Measurements from ENCODE around the gene PMM2. TPM values are rescaled to one million over a fixed set of nuclear protein-coding genes. Genes with fewer than 3 reads are reported as not detected.

Gene PMM2
- polyA plus RNA-seq, 4 donors = 21.1 to 48.1 (median 36.0) TPM

GRCh38 chr16:8853150-8853549 is 55.5 kb downstream of the PMM2 start:
- FAIRE-seq (no peak), DNase-seq (no peak)
- H3K27ac ChIP-seq (ENCODE audit: low read depth in 1 of 3, low read length in 2 of 3) = no peak overlapping the region
- 83 to 86% (median 84%) methylated on average over 7 of the region's 7 CpGs for WGBS, 3 donors
- H3K36me3 ChIP-seq (ENCODE audit: control insufficient read depth in 3 of 3, insufficient read depth in 2 of 3, low read depth in 1 of 3, low read length in 3 of 3) = peaks cover 14 to 88% (median 21%) of the 10 kb centered on the region in 3 donors
- H3K4me1 ChIP-seq (ENCODE audit: control insufficient read depth in 3 of 3, insufficient read depth in 2 of 3, low read depth in 1 of 3, low read length in 2 of 3) = no peaks in the 10 kb centered on the region
- no peak overlapping the region for H3K4me3 ChIP-seq (ENCODE audit: low read depth in 1 of 3, low read length in 3 of 3)
- H3K9me3 ChIP-seq (ENCODE audit: control insufficient read depth in 2 of 2, insufficient read depth in 1 of 2, low read depth in 1 of 2, low read length in 1 of 2) = peaks cover 0 to 2% of the 10 kb centered on the region in 2 donors
- no peaks in the 10 kb centered on the region for H3K27me3 ChIP-seq (ENCODE audit: control insufficient read depth in 3 of 3, insufficient read depth in 3 of 3, low read length in 3 of 3)

- Histone ChIP-seq H3K27ac (ENCODE audit: low read depth in 1 of 3, low read length in 2 of 3) (no peak overlapping the region), H3K9me3 (ENCODE audit: control insufficient read depth in 2 of 2, insufficient read depth in 1 of 2, low read depth in 1 of 2, low read length in 1 of 2) (peaks cover 0 to 2% of the 10 kb centered on the region in 2 donors), H3K36me3 (ENCODE audit: control insufficient read depth in 3 of 3, insufficient read depth in 2 of 3, low read depth in 1 of 3, low read length in 3 of 3) (peaks cover 17 to 88% (median 17%) of the 10 kb centered on the region in 3 donors), H3K4me3 (ENCODE audit: low read depth in 1 of 3, low read length in 3 of 3) (no peak overlapping the region), H3K27me3 (ENCODE audit: control insufficient read depth in 3 of 3, insufficient read depth in 3 of 3, low read length in 3 of 3) (no peaks in the 10 kb centered on the region), H3K4me1 (ENCODE audit: control insufficient read depth in 3 of 3, insufficient read depth in 2 of 3, low read depth in 1 of 3, low read length in 2 of 3) (no peaks in the 10 kb centered on the region)
- FAIRE-seq (no peak), DNase-seq (no peak)
- 83 to 89% (median 88%) methylated on average over 7 of the region's 7 CpGs for WGBS, 3 donors
Observed at GRCh38 chr16:8853611-8854010, 56.0 kb downstream of the PMM2 start.

GRCh38 chr16:8854298-8854948 is 56.8 kb downstream of the PMM2 start:
- no peaks in the 10 kb centered on the region for H3K27me3 ChIP-seq (ENCODE audit: control insufficient read depth in 3 of 3, insufficient read depth in 3 of 3, low read length in 3 of 3)
- H3K4me3 ChIP-seq (ENCODE audit: low read depth in 1 of 3, low read length in 3 of 3) = no peak overlapping the region
- WGBS, 3 donors = 91 to 96% (median 93%) methylated on average over 9 of the region's 9 CpGs
- FAIRE-seq (no peak), DNase-seq (no peak)
- H3K9me3 ChIP-seq (ENCODE audit: control insufficient read depth in 2 of 2, insufficient read depth in 1 of 2, low read depth in 1 of 2, low read length in 1 of 2) = peaks cover 0 to 2% of the 10 kb centered on the region in 2 donors
- H3K4me1 ChIP-seq (ENCODE audit: control insufficient read depth in 3 of 3, insufficient read depth in 2 of 3, low read depth in 1 of 3, low read length in 2 of 3) = no peaks in the 10 kb centered on the region
- peaks cover 14 to 88% (median 16%) of the 10 kb centered on the region in 3 donors for H3K36me3 ChIP-seq (ENCODE audit: control insufficient read depth in 3 of 3, insufficient read depth in 2 of 3, low read depth in 1 of 3, low read length in 3 of 3)
- H3K27ac ChIP-seq (ENCODE audit: low read depth in 1 of 3, low read length in 2 of 3) = no peak overlapping the region

- no peak for FAIRE-seq
- no peaks in the 10 kb centered on the region for H3K27me3 ChIP-seq (ENCODE audit: control insufficient read depth in 3 of 3, insufficient read depth in 3 of 3, low read length in 3 of 3)
- H3K27ac ChIP-seq (ENCODE audit: low read depth in 1 of 3, low read length in 2 of 3) = no peak overlapping the region
- no peak overlapping the region for H3K4me3 ChIP-seq (ENCODE audit: low read depth in 1 of 3, low read length in 3 of 3)
- no peaks in the 10 kb centered on the region for H3K4me1 ChIP-seq (ENCODE audit: control insufficient read depth in 3 of 3, insufficient read depth in 2 of 3, low read depth in 1 of 3, low read length in 2 of 3)
- 91 to 94% (median 93%) methylated on average over 11 of the region's 11 CpGs for whole genome bisulfite sequencing, 3 donors
- DNase-seq = no peak
- H3K9me3 ChIP-seq (ENCODE audit: control insufficient read depth in 2 of 2, insufficient read depth in 1 of 2, low read depth in 1 of 2, low read length in 1 of 2) = peaks cover 0 to 2% of the 10 kb centered on the region in 2 donors
- H3K36me3 ChIP-seq (ENCODE audit: control insufficient read depth in 3 of 3, insufficient read depth in 2 of 3, low read depth in 1 of 3, low read length in 3 of 3) = peaks cover 12 to 89% (median 16%) of the 10 kb centered on the region in 3 donors
Observed at GRCh38 chr16:8855051-8855786, 57.6 kb downstream of the PMM2 start.

DNA sequence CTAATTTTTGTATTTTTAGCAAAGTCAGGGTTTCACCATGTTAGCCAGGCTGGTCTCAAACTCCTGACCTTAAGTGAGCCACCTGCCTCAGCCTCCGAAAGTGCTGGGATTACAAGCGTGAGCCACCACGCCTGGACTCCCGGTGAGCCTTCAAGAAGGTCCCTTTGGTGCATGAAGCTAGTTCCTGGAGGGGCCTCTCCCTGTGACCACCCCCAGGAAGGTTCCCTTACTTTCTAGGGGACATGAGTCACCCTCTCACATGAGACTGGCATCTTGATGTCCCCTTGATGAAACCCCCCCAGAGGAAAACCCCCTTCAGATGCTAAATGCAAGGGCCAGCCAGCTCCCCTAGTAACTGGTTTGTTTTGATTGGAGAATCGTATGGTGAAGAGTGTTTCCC is 58.3 kb downstream of the PMM2 start:
- no peaks in the 10 kb centered on the region for H3K27me3 ChIP-seq (ENCODE audit: control insufficient read depth in 3 of 3, insufficient read depth in 3 of 3, low read length in 3 of 3)
- H3K4me3 ChIP-seq (ENCODE audit: low read depth in 1 of 3, low read length in 3 of 3) = no peak overlapping the region
- DNase-seq = no peak
- peaks cover 12 to 88% (median 16%) of the 10 kb centered on the region in 3 donors for H3K36me3 ChIP-seq (ENCODE audit: control insufficient read depth in 3 of 3, insufficient read depth in 2 of 3, low read depth in 1 of 3, low read length in 3 of 3)
- 53 to 72% (median 65%) methylated on average over 5 of the region's 5 CpGs for WGBS, 3 donors
- H3K4me1 ChIP-seq (ENCODE audit: control insufficient read depth in 3 of 3, insufficient read depth in 2 of 3, low read depth in 1 of 3, low read length in 2 of 3) = no peaks in the 10 kb centered on the region
- no peak for FAIRE-seq
- no peak overlapping the region for H3K27ac ChIP-seq (ENCODE audit: low read depth in 1 of 3, low read length in 2 of 3)
- H3K9me3 ChIP-seq (ENCODE audit: control insufficient read depth in 2 of 2, insufficient read depth in 1 of 2, low read depth in 1 of 2, low read length in 1 of 2) = peaks cover 0 to 2% of the 10 kb centered on the region in 2 donors

- H3K4me3 ChIP-seq (ENCODE audit: low read depth in 1 of 3, low read length in 3 of 3) = no peak overlapping the region
- H3K27me3 ChIP-seq (ENCODE audit: control insufficient read depth in 3 of 3, insufficient read depth in 3 of 3, low read length in 3 of 3) = no peaks in the 10 kb centered on the region
- no peak for FAIRE-seq
- H3K36me3 ChIP-seq (ENCODE audit: control insufficient read depth in 3 of 3, insufficient read depth in 2 of 3, low read depth in 1 of 3, low read length in 3 of 3) = peaks cover 9 to 84% (median 12%) of the 10 kb centered on the region in 3 donors
- peaks cover 0 to 2% of the 10 kb centered on the region in 2 donors for H3K9me3 ChIP-seq (ENCODE audit: control insufficient read depth in 2 of 2, insufficient read depth in 1 of 2, low read depth in 1 of 2, low read length in 1 of 2)
- WGBS, 3 donors = 87 to 91% (median 91%) methylated on average over 31 of the region's 31 CpGs
- no peak for DNase-seq
- no peak overlapping the region for H3K27ac ChIP-seq (ENCODE audit: low read depth in 1 of 3, low read length in 2 of 3)
- peaks cover 0 to 31% (median 5%) of the 10 kb centered on the region in 3 donors for H3K4me1 ChIP-seq (ENCODE audit: control insufficient read depth in 3 of 3, insufficient read depth in 2 of 3, low read depth in 1 of 3, low read length in 2 of 3)
Observed at GRCh38 chr16:8858994-8859912, 61.6 kb downstream of the PMM2 start.

- peaks cover 0 to 41% (median 5%) of the 10 kb centered on the region in 3 donors for H3K4me1 ChIP-seq (ENCODE audit: control insufficient read depth in 3 of 3, insufficient read depth in 2 of 3, low read depth in 1 of 3, low read length in 2 of 3)
- 66 to 73% (median 69%) methylated on average over 25 of the region's 25 CpGs for WGBS, 3 donors
- H3K27me3 ChIP-seq (ENCODE audit: control insufficient read depth in 3 of 3, insufficient read depth in 3 of 3, low read length in 3 of 3) = no peaks in the 10 kb centered on the region
- peaks cover 5 to 75% (median 9%) of the 10 kb centered on the region in 3 donors for H3K36me3 ChIP-seq (ENCODE audit: control insufficient read depth in 3 of 3, insufficient read depth in 2 of 3, low read depth in 1 of 3, low read length in 3 of 3)
- no peak overlapping the region for H3K4me3 ChIP-seq (ENCODE audit: low read depth in 1 of 3, low read length in 3 of 3)
- H3K9me3 ChIP-seq (ENCODE audit: control insufficient read depth in 2 of 2, insufficient read depth in 1 of 2, low read depth in 1 of 2, low read length in 1 of 2) = peaks cover 0 to 2% of the 10 kb centered on the region in 2 donors
- no peak for DNase-seq
- no peak for FAIRE-seq
- peak overlapping the region in 1 of 3 donors; percentile 14 for H3K27ac ChIP-seq (ENCODE audit: low read depth in 1 of 3, low read length in 2 of 3)
Observed at GRCh38 chr16:8859913-8860881, 62.6 kb downstream of the PMM2 start.

All from small intestine (tissue), 7 donors.